GM12873 (cell line): ENCODE data around the gene H2BW2.

Experiments used
- CTCF ChIP-seq: IDR thresholded peaks from 2 replicates; pipeline ENCODE4 v1.5.1; 2012; ENCODE audit warnings: low read depth, mild to moderate bottlenecking, moderate library complexity, low read length, control low read depth; ENCODE audit not compliant: insufficient read depth; ENCODE audit errors: missing control alignments

Gene H2BW2

GRCh38 chrX:104039689-104040505, at the start of gene H2BW2:
Gene H2BW2 (plus strand): TSS chrX:104039956. CDS start chrX:104039995, 39 bp downstream.
- no peak for TF ChIP-seq CTCF

- no peak for TF ChIP-seq CTCF
These were observed 40.5 kb upstream of the H2BW2 start for GRCh38 chrX:103999234-103999633.

- no peak for TF ChIP-seq CTCF
These were observed 30.9 kb upstream of the H2BW2 start for GRCh38 chrX:104008831-104009230.

GRCh38 chrX:104013158-104013557, 26.6 kb upstream of the H2BW2 start:
- TF ChIP-seq CTCF: no peak

- TF ChIP-seq CTCF: no peak
These were observed 26.1 kb upstream of the H2BW2 start, which contains the start of gene H2BW1 for GRCh38 chrX:104013606-104014005. Gene H2BW1 (minus strand): TSS chrX:104013708. CDS start chrX:104013576, 132 bp downstream.

- no peak for TF ChIP-seq CTCF
These were observed 21.6 kb upstream of the H2BW2 start for GRCh38 chrX:104018126-104018525.

GRCh38 chrX:104041003-104041402, 1.2 kb downstream of the H2BW2 start:
- no peak for TF ChIP-seq CTCF
